Left renal pelvis (tissue), 4 donors: ENCODE data around the gene SFTPB. TPM values are rescaled to one million over a fixed set of nuclear protein-coding genes. Genes with fewer than 3 reads are reported as not detected.
"Not testable (repeated sequence)": the region's sequence is repeated elsewhere in the genome, so short reads cannot be mapped to it uniquely, and the experiment has no call there.

Source experiments
- DNase-seq, 4 donors: peaks; one replicate each; pipeline ENCODE4 v3.0.0-alpha.2; 2013; ENCODE audit warnings: low read depth in 4 of 4, low spot score in 3 of 4
- polyA plus RNA-seq, 4 donors: library from polyadenylated mRNA; unstranded; fragments of 120-200 nt; gene quantifications; one replicate each; pipeline ENCODE4 v1.2.1, GENCODE V29; 2013; ENCODE audit not compliant: insufficient read length in 4 of 4

Gene SFTPB
- 1 to 10 TPM in 2 of 4 donors, under 1 TPM in 2; 0.05 to 3.4 (median 0.69) TPM for polyA plus RNA-seq

DNA sequence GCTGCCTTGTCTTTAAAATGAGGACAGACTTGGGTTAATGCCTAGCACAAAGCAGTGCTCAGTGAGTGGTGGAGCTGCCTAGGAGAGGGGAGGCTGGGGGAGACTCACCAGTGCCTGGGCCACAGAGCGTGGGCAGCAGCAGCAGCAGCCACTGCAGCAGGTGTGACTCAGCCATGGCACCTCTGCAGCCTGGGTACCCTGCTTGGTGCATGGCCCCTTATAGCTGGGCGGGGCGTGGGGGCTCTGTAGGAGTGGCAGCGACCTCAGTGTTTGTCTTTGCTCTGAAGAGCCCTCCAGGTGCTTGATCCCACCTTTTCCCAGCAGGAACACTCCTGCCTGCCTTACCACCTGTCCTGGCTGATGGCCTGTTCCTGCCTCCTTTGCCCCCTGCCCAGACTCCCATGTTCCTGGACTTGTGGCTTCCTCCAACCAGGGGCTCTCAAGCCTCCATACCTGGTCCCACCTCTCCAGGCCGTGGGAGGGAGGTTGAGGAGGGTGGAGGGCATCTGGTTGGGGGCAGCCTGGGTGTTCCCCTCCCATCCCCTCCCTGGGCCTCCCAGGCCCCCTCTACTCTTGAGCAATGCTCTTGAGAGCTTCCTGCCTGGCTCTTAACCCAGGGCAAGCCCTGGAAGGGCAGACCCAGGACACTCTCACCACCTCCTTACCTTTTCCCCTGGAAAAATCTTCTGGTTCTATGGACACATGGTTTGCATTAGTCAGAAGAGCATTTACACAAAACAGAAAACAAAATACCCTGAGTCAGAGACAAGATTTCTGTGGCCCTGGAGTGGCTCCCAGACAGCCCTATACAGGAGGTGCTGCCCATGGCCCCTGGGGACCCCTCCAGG, at the start of gene SFTPB:
Gene SFTPB, minus strand, starts transcription at position 191 of the 848 bp plus-strand sequence. Its CDS starts 16 bp downstream, at position 175.
- DNase-seq, result no peak

DNA sequence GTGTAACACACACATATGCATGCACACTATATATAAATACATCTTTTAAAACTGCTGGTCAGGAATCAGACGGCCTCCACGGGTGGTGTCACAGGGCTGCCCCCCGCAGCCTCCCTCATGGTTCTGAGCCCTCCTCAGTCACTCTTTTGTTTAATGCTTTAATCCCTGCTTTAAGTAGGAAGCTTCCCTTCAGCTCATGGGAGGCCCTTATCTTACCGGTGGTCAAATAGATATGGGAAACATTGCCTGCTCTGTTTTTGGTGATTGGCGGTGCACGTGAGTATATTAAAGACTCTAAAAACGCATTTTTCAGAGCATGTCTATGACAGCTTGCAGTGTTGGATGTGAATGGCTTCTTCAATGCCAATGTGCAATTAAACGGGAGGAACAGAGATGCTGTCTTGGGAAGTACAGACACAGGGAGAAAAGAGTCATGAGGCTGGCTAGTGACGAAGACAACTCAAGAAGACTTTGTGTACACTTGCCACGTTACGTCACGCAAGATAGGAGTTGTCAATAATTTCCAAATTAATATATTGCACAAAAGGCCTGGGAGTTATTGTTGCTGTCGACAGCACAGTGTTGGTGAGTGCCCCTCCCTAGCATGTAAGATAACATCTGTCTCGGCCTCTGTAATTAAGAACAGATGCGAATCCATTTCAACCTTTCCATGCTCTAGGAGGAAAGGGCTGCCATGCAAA, 49.5 kb upstream of the SFTPB start:
- DNase-seq, result no peak

DNA sequence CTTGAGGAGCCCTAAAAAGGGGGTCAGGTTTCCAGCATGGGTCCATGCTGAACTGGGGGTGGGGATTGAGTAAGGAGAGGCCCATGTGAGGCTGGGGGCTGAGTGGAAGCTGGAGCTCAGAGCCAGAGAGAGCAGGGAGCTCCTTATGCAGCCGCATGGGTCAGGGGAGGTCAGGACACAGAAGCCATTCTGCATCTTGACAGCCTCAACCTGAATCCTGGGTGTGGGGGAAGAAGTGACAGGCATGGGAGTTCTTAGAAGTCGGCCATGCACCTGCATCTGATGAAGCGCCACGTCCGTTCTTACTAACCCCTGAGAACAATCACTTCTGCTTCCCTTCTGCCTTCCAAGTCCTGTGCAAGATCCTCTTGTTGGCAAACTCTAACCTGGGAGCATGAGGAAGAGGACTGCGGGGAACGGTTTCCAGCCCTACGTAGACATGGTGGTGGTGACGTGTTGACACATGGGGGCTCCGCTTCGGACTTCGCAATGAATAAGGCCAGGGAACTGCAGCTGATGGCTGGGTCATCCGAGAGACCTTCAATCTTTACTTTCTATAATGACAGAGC, 48.4 kb upstream of the SFTPB start:
- DNase-seq, result no peak

DNA sequence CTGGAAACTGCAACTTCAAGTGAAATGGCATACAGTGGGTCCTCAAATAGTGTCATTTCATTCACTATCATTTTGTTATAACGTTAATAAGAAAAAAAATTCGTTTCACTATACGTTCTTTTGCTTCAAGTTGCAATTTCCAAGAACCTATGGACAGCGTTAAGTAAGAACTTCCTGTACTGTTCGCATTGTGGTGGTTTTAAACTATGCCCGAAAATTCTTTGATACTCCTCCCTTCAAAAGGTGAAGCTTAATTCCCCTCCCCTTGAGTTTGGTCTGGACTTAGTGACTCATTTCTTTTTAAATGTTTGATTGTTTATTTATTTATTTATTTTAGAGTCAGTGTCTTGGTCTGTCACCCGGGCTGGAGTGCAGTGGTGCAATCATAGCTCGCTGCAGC, 46.8 kb upstream of the SFTPB start:
- DNase-seq, result no peak

DNA sequence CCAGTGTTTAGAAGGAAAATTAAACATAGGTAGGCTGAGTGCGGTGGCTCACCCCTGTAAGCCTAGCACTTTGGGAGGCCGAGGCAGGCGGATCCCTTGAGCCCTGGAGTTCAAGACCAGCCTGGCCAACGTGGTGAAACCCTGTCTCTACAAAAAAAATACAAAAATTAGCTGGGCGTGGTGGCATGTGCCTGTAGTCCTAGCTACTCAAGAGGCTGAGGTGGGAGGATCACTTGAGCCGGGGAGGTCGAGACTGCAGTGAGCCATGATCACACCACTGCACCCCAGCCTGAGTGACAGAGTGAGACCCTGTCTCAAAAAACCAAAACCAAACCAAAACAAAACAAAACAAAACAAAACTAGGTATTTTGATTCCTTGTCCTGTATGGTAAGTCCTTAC, 46.4 kb upstream of the SFTPB start:
- DNase-seq, result not testable (repeated sequence)

DNA sequence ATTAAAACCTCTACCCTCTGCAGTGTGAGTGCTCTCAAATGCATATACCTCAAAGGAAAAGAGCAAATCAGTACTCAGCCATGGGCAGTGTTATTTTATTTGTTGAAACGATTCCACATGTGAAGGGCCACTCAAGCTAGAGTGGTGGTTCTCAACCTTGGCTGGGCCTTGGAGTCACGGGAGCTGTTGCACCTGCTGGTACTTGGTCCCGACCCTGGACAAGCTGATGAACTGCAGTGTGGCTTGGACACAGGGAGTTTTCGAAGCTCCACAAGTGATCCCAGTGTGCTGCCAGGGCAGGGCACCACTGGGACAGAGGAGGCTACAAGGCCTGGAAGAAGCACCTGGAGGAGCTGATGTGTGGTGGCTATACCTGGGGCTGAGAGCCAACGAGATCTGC, 45.8 kb upstream of the SFTPB start:
- no peak for DNase-seq

DNA sequence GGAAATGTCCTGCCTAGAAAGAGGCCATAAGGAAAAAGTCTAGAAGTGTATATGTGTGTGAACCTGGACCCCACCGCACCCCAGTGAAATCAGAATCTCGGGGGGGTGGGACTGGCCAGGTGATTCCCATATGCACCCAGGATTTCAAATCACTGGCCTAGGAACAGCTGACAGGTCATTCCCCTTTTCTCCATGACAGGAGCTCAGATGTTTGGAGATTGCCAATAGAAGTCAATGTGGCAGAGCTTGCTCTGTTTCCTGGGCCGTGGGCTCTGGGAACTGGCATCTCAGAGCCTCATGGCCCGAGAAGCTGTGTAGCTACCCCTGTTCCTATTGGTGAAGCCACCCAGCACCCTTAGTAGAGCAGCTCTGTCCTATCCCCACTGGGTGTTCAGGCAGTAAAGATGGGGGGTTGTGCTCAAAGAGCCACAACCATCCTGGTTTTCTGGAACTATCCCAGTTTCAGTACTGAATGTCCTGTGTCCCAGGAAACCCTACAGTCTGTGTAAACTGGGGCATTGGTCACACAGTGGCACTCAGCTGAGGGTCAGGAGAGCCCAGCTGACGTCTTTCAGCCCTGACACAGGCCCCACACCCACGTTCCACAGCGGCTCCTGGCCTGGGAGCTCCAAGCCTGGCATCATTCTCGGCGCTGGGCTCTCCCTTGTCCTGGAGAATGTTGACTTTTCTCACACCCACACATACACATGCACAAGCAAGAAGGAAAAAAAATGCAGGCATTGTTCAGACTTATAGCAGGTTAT, 45.0 kb upstream of the SFTPB start:
- no peak for DNase-seq

DNA sequence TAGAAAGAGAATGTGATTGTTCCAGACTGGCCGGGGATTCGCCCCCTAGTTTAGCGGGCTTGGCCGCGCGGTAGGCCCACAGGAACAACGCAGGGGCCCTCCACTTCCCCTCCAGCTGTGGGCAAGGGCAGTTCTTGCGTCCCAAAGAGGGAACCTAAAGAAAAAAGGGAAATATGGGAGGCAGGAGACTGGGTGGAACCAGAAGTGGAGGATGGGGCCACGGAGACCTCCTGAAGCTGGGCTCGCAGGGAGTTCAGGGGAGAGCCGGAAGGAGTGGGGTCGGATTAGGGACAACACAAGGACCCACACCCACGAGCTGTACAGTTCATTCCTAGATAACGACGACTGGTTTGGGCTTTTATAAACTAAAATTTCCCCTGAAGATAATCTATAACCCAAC, 44.3 kb upstream of the SFTPB start:
- DNase-seq, result no peak

DNA sequence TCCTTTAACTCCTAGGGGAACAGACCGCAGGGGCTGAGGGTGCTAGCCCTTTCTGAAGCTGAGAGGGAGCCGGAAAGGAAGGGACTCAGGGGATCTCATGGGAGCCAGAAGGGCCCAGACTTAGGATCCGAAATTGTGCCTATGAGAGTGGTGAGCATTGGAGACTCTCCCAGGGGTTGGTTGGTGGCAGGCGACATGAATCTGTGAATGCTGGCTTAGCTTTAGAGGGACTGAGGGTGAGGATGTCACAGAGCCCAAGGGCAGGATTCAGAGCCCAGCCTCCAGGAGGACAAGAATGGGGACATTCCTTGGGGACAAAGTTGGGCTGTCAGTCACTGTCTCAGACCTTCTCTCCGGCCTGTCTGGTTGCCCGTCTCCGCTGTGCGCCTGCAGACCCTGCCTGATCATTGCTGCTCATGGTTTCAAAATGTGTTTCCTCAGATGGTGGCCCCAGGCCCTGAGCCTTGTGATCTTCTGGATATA, 43.6 kb upstream of the SFTPB start:
- DNase-seq, result no peak

DNA sequence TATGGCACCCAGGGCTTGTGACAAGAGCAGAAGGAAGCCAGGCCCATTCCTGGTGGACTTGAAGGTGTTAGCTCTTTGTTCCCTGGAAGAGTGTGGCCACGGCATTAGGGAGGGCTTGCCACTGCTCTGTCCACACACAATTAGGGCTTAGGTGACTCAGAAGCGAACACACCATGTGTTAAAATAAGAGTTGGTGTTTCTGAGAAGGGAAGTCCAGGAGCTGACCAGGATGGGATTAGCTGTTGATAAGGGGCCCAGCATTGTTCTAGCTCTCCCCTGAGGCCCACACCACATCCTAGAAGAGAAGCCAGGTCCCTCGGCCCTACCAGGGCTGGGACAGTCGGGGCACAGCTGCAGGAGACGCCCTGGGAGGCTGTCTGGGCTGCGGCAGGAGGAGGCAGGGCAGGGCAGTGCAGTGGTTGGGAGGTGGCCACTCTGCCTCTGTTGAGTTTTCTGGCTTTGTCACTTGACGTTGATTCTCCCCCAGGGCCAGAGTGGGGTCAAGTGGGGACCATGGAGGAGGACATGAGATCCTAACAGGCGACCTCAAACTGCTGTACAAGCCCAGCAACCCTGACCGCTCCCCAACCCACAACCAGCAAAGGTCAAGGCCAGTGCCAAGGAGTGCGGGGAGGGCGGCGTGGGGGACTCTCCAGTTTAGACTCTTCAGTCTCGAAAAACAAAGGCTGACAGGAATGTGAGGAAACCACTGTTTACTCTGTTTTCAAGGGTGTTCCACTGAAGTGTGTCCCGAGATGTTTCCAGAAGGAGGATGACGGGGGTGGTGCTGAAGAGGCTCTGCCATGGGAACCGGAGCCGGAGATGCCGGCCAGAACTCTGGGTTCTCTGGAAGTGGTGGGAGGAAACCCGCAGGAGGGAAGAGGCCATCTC, 42.9 kb upstream of the SFTPB start:
- no peak for DNase-seq

DNA sequence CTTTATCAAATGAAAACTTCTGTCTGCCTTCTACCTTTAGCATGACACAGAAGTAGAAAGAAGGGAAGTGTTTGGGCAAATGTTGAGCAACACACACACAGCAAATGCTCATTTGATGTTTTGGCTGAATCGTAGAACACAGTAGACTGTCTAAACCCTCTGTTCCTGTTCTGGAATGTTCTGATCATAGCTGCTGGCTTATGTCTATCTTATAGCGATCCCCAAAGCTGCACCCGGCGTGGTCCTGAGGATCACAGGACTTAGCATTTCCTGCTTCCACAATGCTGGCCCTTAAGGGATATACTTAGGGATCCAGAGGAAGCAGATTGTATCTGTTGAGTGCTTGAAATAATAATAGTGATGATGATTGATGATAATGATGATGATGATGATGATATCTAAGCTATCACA, 41.4 kb upstream of the SFTPB start:
- DNase-seq, result no peak

DNA sequence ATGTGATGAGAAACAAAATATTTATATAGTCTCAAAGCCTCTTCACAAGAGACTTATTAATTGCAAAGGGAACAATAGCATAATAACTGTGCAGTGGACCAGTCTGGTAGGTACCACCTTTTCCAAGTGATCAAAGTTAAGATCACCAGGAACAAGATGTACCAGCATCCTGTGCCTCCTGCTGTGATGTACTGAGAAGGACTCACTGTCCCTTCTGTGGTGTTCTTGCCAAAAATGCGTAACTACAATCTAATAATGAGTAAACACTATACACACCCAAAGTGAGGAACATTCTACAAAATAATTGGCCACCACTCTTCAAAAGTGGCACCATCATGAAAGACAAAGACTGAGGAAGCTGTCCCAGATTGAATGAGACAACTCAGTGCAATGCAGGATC, 40.6 kb upstream of the SFTPB start:
- DNase-seq, result no peak

DNA sequence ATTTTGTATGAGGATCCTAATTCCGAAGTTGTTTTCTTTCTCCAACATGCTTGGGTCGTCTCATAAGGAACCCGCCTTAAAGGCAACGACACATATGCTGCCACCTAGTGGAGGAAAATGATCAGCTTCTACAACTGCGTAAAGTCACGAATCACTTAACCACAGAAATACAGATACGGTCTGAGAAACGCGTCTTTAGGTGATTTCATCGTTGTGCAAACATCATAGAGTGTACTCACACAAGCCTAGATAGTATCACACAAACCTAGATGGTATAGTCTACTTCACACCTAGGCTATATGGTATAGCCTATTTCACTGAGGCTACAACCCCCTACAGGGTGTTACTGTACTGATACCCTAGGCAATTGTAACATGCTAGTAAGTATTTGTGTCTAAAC, 39.3 kb upstream of the SFTPB start:
- DNase-seq, result peak; percentile 59 to 68 (median 62)

DNA sequence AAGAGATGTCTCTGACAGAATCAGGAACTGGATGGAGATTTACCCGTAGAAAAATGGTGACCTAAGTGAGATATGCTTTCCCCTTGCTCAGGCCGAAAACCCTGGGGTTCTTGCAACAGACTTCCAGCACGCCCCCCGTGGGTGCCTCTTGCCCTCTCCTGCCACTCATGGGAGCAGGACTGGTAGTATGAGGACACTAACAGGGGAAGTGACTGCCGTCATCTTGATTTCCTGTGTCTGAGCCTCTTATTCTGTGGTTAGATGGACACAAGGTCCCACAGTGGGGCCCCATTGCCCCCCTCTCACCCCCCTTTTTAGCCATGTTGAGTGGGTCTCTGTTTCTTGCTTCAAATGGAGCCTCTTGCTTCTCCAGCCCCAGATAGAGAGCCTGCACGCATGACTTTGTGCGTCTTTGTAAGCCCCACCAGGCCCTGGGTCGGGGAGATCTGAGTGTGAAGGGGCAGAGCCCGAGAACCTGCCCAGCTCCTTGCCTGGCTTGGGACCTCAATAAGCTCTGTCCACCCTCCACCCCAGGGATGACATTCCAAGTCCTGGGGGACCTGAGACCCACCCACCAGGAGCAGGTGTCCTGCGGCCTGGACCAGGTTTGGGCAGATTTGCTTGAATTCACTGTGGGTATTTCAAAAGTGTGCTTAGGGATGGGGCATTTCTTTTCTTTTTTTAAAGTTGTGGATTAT, 38.7 kb upstream of the SFTPB start:
- no peak for DNase-seq

DNA sequence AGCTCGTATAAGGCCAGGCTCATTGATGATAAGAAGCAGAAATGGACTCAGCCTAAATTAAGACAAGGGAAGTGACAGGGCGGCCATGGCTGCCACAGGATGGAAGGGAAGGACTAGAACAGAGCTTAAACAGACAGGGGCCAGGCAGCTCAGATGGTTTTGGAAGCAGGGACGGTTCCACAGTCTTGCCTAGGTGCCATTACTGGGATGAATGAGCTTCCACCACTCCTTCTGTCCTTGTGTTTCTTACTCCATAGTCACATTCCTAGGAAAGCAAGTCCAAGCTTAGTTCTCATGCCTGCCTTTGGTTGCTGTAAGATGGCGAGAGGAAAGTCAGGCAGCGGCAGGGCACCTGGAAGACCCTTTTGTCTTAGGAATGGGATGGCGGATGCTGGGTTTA, 38.1 kb upstream of the SFTPB start:
- no peak for DNase-seq

DNA sequence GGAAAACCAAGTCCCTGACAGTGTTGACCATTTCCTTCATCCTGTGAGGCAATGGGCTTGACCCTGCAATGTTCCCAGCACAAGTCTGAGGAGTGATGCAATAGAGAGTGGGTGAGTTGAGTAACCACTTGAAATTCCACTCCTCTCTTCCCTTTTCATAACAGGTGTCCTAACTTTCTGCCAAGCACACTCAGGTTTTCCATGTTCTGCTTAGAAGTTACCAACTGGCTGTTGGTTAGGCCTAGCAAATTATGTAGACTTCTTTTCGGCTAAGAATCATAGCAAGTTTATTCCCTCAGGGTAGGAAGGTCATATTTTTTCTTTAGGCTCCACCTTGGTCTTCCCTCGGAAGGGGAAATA, 37.7 kb upstream of the SFTPB start:
- no peak for DNase-seq

DNA sequence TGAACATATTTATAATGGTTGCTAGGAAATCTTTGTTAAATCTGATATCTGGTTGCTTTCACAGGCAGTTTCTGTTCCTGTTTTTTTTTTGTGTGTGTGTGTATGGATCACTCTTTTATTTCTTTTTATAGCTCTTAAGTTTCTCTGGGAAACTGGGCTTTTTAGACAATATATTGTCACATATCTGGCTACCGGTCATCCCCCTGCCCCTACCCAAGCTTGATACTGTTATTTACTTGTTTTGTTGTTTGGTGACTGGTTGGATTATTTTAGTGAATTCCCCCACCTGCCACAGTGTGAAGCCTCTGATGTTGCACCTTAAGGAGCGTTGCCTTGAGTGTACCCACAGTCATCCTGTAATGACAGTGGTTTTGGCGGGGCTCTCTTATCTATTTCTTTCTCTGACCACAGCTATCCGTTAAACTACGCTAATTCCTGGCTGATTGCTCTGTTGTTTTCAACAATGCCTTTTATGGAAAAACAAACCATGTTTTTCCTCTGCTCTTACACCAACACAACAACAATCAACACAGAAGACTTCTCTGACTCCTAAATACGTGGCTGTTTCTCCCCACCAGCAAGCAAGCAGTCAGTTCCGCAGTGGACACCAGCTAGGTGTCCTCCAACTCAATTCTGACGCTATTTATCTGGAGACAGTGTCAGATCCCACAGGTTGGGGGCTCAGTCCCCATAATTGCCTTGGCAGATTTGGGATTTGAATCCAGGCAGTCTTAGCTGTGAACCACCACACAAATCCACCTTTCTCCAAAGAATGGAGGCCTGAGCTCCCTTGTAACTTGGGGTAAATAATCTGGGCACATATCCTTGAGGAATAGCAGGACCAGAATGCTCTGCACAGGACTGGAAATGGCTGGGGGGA, 37.0 kb upstream of the SFTPB start:
- DNase-seq, result no peak

DNA sequence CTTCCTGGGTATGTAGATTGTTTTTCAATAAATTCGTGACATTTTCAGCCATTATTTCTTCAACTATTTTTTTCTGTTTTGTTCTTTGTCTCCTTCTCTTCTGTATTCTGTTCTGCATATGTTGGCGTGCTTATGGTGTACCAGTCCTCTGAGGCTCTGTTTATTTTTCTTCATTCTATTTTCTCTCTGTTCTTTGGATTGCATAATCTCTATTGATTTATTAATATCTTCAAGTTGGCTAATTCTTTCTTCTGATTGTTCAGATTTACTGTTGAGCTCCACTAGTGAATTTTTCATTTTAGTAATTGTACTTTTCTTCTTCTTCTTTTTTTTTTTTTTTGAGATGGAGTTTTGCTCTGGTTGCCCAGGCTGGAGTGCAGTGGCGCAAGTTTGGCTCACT, 36.0 kb upstream of the SFTPB start:
- no peak for DNase-seq
